Adrenal gland (tissue), 12 donors: ENCODE results near the gene FAM149B1. TPM values are rescaled to one million over a fixed set of nuclear protein-coding genes. Genes with fewer than 3 reads are reported as not detected.

Experiments
- DNase-seq, 7 donors: peaks; one replicate each; pipeline ENCODE4 v3.0.0-alpha.2; 2019 to 2020
- H3K27ac ChIP-seq, 5 donors: fragments of 200-600 bp; sonication (generic) in 4 of 5; 1 replicate in 3 of 5; 2 replicates in 2 of 5; pipeline versions ENCODE4 v1.5.1 to v1.8.0; 2016 to 2020; ENCODE audit warnings: mild to moderate bottlenecking in 1 of 5
- H3K27me3 ChIP-seq: fragments of 200-600 bp; 2 replicates; pipeline ENCODE4 v1.8.0; 2021
- H3K36me3 ChIP-seq, 2 donors: fragments of 200-600 bp; replicated peaks in 1 of 2; 1 replicate in 1 of 2; 2 replicates in 1 of 2; pipeline versions ENCODE4 v1.5.1 to v1.8.0; 2018 to 2022
- H3K4me1 ChIP-seq, 2 donors: fragments of 200-600 bp; replicated peaks in 1 of 2; 1 replicate in 1 of 2; 2 replicates in 1 of 2; pipeline versions ENCODE4 v1.5.1 to v1.8.0; 2018 to 2021
- H3K4me3 ChIP-seq, 4 donors: fragments of 200-600 bp; sonication (generic) in 3 of 4; one replicate each; pipeline ENCODE4 v1.5.1; 2016 to 2018
- H3K9me3 ChIP-seq, 3 donors: fragments of 200-600 bp; sonication (generic) in 1 of 3; replicated peaks in 1 of 3; 1 replicate in 2 of 3; 2 replicates in 1 of 3; pipeline versions ENCODE4 v1.5.1 to v1.8.0; 2016 to 2021
- CTCF ChIP-seq, 6 experiments: fragments of 450-650 bp in 4 of 6; fragments of 200-600 bp in 2 of 6; sonication (generic) in 1 of 6; IDR thresholded peaks; 1 replicate in 5 of 6; 2 replicates in 1 of 6; pipeline versions ENCODE4 v1.5.1 to v1.8.0; 2016 to 2021; ENCODE audit warnings: antibody characterized with exemption in 6 of 6, mild to moderate bottlenecking in 2 of 6, moderate library complexity in 1 of 6
- POLR2A ChIP-seq, 2 donors: fragments of 450-650 bp; IDR thresholded peaks; one replicate each; pipeline ENCODE4 v1.6.1; 2017; ENCODE audit warnings: antibody characterized with exemption in 2 of 2, mild to moderate bottlenecking in 2 of 2, moderate library complexity in 1 of 2
- WGBS, 4 donors: extraction: QIAGEN DNeasy Blood & Tissue Kit in 2 of 4; methylation state at CpG; one replicate each; pipeline versions ENCODE4 v1.1.5 to v1.1.7; 2013 to 2017; 5-methylcytosine and 5-hydroxymethylcytosine counted together
- intact Hi-C, 2 donors: fragments of 100-400 bp; cut with DNase I; formaldehyde crosslinking; loops; one replicate each; pipeline versions ENCODE4 v1.14.1 to v1.15.0; 2022 to 2023
- polyA plus RNA-seq, 3 donors: library from polyadenylated mRNA; stranded (reverse); fragments of 200-250 nt in 2 of 3; fragments of 350-450 nt in 1 of 3; fragmentation: Illumina TruSeq in 1 of 3; extraction: RNeasy Lipid Tissue Mini Kit (QIAGEN cat#74804) in 1 of 3; gene quantifications; one replicate each; pipeline ENCODE4 v1.2.3, GENCODE V29; 2013 to 2014
- total RNA-seq, 9 donors: library from RNA; depleted of rRNA in 4 of 9; stranded (reverse); fragments of >200 nt in 4 of 9; fragments of 120-200 nt in 1 of 9; fragmentation: NEBNext Ultra II Directional in 1 of 9; extraction: Animal tissue kit (Norgen Biotek cat#: 25700) in 1 of 9; gene quantifications; one replicate each; pipeline versions ENCODE4 v1.1.0 to v1.2.4, GENCODE V29; 2013 to 2023
- donor health status: healthy with polysubstance abuse.
- donor health status: Bipolar disorder and iron deficiency.
- donor health status: DM: yes; HTN: yes; CAD: no.
- donor health status: DM: no; HTN: no; CAD: no.
- donor health status: DM: no; HTN: no; CAD: no.
- donor health status: DM: yes; HTN: yes; CAD: no.

FAM149B1 gene
- total and polyA plus RNA-seq, 12 donors: 10.9 to 36.7 (median 20.1) TPM

- DNase-seq: no peak
- Histone ChIP-seq H3K27me3 (no peaks in the 10 kb centered on the region), H3K4me3 (no peak overlapping the region), H3K4me1 (peaks cover 0 to 8% of the 10 kb centered on the region in 2 donors), H3K27ac (no peak overlapping the region), H3K9me3 (no peaks in the 10 kb centered on the region), H3K36me3 (no peaks in the 10 kb centered on the region)
- TF ChIP-seq POLR2A (IDR thresholded peaks at IDR 0.05) (no peak), CTCF (IDR thresholded peaks at IDR 0.05) (no peak)
- WGBS, 4 donors: 76 to 84% (median 81%) methylated on average over 2 of the region's 2 CpGs
- intact Hi-C loops: loop anchor here in 1 of 2 donors (10.0 kb wide), 1 partner anchor 220 kb away; no protein-coding TSS in a partner anchor
These were observed 96.5 kb downstream of the FAM149B1 start for GRCh38 chr10:73264423-73264822.

- no peak for TF ChIP-seq CTCF (IDR thresholded peaks at IDR 0.05)
- no peak for TF ChIP-seq POLR2A (IDR thresholded peaks at IDR 0.05)
- Histone ChIP-seq H3K9me3 (no peaks in the 10 kb centered on the region), H3K27me3 (no peaks in the 10 kb centered on the region), H3K4me3 (no peak overlapping the region), H3K27ac (no peak overlapping the region), H3K36me3 (no peaks in the 10 kb centered on the region), H3K4me1 (no peaks in the 10 kb centered on the region)
- DNase-seq: no peak
- intact Hi-C loops: no loop called here
- 84 to 97% (median 90%) methylated on average over 3 of the region's 3 CpGs for WGBS, 4 donors
These were observed 113.2 kb downstream of the FAM149B1 start for GRCh38 chr10:73281097-73281496.

GRCh38 chr10:73287441-73287840 lies 119.5 kb downstream of the FAM149B1 start:
- Histone ChIP-seq H3K4me1 (no peaks in the 10 kb centered on the region), H3K27me3 (no peaks in the 10 kb centered on the region), H3K27ac (no peak overlapping the region), H3K9me3 (no peaks in the 10 kb centered on the region), H3K4me3 (no peak overlapping the region), H3K36me3 (no peaks in the 10 kb centered on the region)
- WGBS, 4 donors: 83 to 91% (median 87%) methylated on average over 1 of the region's 1 CpG
- TF ChIP-seq CTCF (IDR thresholded peaks at IDR 0.05): no peak
- TF ChIP-seq POLR2A (IDR thresholded peaks at IDR 0.05): no peak
- DNase-seq: no peak
- intact Hi-C loops: no loop called here

- Histone ChIP-seq H3K27ac (no peak overlapping the region), H3K27me3 (no peaks in the 10 kb centered on the region), H3K4me3 (no peak overlapping the region), H3K36me3 (no peaks in the 10 kb centered on the region), H3K4me1 (no peaks in the 10 kb centered on the region), H3K9me3 (no peaks in the 10 kb centered on the region)
- WGBS, 4 donors: 92 to 99% (median 97%) methylated on average over 1 of the region's 1 CpG
- no peak for DNase-seq
- intact Hi-C loops: no loop called here
- TF ChIP-seq CTCF (IDR thresholded peaks at IDR 0.05) (no peak), POLR2A (IDR thresholded peaks at IDR 0.05) (no peak)
These were observed 122.0 kb downstream of the FAM149B1 start for GRCh38 chr10:73289958-73290357.
